ENCODE data around the gene CERS6.
"Not testable (repeated sequence)": the region's sequence is repeated elsewhere in the genome, so short reads cannot be mapped to it uniquely, and the experiment has no call there.

CERS6 gene

DNA sequence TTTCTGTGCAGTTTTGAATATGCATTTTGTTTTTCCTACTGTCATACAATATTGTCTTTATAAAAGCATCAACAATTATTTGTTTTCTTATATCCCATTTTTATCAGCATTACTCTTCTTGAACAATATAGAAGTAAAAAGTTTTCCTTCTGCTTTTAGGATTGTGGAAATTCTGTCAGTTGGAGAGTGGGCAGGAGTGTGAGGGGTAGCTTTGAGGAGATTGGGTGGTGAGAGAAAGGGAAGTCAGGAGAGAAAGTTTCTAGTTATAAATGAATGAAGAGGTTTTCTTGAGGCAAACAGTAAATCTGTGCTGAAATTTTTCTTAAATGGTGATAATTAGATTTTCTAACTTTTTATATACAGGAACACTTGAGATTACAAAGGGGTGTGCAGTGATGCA lies 194.7 kb downstream of the CERS6 start:
- DNase-seq, result no peak

DNA sequence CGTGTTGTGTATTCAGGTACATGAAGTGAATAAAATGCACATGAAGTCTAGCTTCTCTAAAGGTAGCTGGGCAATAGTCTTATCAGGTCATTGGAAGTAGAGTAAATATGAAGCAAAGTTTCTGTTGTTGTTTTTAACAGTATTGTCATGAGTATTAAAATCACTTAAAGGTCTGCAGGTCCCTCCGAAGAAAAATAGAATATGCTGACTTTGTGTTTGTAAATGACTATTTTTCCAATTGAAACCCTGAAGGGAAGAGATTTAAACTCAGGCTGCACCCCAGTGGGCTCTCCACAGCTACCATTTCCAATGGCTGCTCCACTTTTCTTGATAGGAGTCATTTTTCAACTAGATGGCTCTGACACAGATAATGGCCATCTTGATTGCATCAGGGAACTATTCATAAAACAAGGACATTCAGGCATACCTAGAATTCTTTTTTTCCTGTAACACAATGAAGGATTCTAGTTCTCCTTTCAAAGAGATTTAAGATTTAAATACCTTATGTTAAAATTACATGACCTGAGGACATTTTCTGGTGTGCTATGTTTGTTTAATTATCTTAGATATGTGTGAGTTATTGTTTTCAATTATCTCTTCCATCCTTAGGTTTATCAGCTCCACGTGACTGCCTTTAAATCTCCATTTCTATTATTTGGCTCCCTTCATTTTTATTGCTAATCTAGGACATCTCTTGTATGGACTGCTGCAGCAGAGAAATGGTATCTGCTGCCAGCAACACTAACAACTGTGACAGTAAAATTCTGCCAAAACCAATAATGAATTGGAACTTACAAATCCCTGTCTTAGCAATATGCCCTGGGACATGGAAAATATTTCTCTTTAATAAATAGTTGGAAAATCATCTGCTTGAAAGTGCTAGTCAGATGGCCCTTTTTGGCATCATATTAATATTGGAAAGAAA lies 197.2 kb downstream of the CERS6 start:
- DNase-seq, result no peak

DNA sequence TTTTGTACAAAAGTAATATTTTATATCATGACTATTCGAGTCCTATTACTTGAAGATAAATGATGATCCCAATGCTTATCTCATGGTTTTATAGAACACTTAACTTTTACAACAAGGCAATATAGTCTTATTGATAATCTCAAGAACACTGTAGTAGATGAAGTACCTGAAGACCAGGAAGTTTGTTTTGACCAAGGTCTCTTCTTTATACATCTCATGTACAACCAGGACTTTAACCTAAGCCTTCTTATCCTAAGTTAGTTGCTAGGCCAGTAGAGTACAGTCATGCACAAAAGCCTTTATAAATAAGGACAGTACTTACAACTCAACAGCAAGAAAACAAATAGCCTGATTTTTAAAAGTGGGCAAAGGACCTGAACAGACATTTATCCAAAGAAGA lies 198.6 kb downstream of the CERS6 start:
- DNase-seq, result no peak

DNA sequence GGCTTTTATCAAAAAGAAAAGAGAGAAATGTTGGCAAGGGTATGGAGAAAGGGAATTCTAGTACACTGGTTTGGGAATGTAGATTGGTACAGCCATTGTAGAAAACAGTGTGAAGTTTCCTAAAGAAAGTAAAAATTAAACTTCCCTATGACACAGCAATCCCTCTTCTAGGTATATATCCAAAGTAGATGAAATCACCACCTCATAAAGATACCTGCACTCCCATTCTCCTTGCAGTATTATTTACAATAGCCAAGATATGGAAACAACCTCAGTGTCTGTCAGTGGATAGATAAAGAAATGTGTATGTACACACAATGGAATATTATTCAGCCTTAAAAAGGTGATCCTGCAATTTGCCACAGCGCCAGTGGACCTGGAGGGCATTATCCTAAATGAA lies 199.1 kb downstream of the CERS6 start:
- no peak for DNase-seq

DNA sequence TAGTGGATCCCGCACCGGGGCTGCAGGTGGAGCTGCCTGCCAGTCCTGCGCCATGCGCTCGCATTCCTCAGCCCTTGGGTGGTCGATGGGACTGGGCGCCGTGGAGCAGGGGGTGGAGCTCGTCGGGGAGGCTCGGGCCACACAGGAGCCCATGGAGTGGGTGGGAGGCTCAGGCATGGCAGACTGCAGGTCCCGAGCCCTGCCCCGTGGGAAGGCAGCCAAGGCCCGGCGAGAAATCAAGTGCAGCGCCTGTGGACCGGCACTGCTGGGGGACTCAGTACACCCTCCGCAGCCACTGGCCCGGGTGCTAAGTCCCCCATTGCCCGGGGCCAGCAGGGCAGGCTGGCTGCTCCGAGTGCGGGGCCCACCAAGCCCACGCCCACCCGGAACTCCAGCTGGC lies 201.3 kb downstream of the CERS6 start:
- DNase-seq, result not testable (repeated sequence)

DNA sequence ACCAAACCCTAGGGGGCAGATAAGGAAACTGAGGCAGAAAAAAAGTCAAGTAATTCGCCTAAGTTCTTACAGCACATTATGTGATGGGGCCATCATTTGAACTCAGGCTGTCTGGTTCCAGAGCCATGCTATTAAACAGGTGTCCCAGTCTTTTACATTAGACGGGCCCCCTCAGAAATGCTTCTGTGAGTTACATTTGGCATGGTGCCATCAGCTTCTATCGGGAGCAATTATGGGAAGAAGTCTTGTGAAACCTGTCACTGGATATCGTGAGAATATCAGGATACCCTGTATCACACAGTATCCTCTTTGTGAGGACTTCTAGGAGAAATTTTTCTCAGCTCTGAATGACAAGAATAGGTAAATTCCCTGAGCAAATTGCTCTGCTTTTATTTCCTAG lies 202.6 kb downstream of the CERS6 start:
- DNase-seq, result no peak

DNA sequence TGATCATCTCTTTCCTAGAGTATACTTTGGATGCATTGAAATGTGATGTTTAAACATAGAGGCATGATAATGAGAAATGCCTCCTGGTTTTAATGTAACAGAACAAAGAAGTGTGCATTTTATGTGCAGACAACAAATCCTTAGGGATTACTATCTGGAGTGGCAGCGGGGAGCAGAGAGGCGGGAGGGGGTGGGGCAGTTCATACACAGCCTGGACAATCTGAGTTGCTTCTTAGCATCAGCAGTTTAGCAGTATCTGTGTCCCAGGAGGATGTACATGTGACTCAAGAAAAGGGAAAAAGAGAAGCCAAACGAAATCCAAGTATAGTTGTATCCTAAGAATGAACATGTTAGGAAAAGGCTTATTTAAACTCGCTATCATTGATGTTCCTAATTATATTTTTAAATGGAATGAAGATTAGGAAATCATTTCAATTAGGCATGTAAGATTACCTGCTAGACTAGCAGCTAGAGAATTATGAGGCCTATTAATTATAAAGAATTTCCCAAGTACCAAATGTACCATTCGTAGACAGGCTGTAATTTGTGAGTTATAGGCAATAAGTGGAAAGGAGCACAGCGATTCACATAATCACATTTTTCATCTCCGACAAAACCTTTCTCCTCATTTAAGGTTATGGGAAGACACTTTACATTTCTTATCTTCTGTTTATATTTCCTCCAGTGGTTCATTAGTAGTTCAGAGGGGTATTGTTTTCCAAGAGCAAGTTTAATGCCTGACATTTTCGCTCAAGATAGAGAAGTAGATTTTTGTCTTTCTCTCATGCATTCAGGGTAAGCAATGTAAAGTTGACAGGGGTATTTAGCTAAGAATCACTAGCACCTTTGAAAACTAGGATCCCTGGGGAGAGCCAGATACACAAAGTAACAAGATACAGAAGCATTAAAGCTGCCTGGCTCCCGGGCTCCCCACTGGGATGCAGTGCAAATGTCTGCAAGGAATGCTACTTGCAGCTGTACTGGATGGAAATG lies 205.1 kb downstream of the CERS6 start:
- no peak for DNase-seq

DNA sequence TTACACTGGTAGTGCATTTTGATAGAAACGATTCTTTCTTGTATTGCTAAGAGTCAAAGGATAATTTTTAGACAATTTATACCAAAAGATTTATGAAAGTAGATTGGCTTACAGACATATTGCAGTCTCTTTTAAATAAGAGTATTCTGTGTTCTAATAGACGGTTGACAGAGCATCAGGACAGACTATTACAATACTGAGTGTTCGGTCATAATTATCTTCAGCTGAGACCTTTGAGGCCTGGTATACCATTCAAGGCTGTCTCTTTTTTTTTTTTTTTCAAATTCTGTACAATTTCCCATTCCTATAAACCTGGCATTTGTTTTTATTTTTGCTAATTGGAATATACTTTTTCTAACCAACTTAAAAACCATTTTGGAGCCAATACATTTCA lies 205.8 kb downstream of the CERS6 start:
- DNase-seq, result no peak

DNA sequence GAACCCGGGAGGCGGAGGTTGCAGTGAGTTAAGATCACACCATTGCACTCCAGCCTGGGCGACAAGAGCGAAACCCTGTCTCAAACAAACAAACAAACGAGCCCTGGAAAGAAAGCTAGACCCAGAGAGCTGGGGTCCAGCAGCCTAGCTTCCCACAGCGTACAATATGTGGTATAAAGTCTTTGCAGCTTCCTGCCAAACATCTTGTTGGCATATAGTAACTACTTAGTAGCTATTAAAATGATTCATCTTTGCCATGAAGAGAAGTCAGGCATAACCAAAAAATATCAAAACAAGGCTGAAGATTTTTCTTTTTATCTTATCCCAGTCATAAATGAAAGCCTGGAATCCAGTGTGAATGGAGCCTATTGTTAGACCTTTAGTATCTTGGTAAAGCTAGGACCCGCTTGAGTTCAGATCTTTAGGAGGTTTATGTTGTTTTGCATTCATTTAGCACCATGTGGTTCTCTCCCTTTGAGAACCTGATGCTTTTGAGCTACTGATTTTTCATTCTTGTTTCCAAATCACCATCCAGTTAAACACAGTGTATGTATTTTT lies 206.7 kb downstream of the CERS6 start:
- no peak for DNase-seq

DNA sequence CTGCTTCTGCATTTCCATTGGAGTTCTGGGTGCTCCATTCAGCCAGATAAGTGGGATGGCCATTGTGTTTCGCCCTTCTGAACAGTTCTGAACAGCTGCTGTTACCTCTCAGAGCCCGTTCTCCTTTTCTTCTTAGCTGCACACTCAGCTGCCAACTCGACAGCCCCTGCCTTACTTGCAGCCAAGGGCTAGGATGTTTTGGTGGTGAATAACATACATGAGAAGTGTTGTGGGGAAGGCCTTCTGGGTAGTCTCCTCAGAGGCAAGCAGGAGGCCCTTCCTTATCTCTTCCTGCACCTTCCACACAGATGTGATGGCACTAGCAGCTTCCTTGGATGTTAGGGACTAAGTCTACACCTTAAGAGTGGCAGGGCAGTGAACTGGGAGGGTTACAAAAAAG lies 207.9 kb downstream of the CERS6 start:
- DNase-seq, result no peak

DNA sequence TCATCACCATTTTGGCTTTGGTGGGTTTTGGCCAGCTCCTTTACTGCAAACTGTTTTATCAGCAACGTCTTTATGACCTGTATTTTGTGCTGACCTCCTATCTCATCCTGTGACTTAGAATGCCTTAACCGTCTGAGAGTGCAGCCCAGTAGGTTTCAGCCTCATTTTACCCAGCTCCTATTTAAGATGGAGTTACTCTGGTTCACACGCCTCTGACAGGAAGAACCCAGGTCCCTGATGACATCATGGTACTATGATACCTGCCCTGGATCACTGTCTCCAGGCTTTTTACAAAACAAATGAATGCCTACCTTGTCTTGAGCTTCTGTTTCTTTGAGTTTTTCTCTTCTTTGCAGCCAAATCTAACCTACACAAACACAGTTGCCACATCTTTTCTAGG lies 208.6 kb downstream of the CERS6 start:
- DNase-seq, result not testable (repeated sequence)

DNA sequence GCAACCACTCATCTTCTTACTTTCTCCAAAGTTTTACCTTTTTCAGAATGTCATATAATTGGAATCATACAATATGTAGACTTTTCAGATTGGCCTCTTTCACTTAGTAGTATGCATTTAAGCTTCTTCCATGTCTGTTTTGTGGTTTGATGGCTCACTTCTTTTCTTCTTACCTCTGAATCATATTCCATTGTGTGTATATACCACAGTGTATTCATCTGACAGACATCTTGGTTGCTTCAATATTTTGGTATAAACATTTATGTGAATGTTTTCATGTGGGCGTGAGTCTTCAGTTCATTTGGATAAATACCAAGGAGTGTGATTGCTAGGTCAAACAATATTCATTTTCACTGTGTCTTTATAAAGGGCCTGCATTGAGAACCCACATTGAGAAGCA lies 210.3 kb downstream of the CERS6 start:
- no peak for DNase-seq

DNA sequence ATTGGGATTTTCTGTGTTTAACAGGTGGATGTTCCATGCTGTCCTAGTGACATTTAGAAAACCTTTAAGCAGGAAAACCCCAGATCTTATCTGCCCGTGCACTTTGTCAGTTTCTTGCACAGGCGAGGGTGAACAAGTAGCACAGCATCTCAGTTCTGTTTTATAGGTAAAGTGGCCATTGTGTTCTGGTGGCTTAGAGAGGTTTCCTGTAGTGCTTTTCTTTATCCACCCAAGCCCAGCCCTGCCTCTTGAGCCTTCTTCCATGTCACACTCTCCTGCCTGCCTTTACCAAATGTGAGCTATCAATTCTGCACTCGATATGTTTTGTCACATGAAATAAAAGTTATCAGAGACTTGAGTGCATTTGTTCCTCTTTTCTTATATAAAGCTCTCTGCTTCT lies 211.1 kb downstream of the CERS6 start:
- DNase-seq, result no peak

DNA sequence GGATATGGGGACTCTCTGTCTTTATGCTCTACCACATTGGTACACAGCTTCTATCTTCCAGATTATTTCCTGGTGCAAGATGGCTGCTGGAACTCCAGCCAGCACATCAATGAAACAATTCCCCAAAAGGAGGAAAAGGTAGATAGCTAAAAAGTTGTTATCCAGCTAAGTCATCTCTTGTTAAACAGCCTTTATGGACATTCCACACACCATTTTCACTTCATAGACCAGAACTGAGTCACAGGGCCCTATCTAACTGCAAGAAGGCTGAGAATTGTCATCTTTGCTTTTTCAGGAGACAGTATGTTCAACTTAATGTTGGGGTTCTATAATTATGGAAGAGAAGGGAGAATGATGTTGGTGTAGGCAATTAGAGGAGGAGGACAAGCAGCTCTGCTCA lies 213.1 kb downstream of the CERS6 start:
- no peak for DNase-seq

DNA sequence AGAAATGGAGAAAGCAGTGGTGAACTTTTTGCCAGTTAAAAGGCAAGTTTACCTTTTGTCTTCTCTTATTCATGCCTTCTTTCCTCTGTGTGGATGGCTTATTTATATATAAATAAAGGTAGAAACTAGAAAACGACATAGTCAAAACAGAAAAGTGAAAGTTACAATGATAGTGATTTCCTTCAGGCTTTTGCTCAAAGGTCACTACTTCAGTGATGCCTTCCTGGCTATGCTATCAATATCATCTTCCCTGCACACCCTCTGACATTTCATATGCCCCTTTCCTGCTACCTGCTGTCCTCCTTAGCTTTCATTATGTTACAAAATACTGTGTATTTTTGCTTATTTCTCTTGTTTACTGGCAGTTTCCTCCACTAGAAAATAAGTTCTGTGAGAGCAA lies 214.4 kb downstream of the CERS6 start:
- no peak for DNase-seq

DNA sequence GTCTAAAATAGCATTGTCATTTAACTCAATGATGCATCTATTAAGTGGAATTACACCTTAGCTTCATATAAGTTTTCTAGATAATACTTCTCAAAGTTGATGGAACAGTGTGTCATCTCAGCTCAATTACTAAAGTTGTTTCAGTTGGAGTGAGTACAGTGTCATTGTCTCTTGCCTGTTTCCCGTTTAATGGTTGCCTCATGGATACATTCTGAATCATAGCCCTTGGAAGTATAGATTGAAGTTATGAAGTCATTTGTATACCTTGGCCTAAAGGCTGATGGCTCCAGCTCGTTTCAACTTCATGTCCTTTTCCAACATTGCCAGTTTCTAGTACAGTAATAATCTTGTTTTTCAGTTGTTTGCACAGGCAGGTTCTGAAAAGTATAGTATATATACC lies 215.9 kb downstream of the CERS6 start:
- no peak for DNase-seq

DNA sequence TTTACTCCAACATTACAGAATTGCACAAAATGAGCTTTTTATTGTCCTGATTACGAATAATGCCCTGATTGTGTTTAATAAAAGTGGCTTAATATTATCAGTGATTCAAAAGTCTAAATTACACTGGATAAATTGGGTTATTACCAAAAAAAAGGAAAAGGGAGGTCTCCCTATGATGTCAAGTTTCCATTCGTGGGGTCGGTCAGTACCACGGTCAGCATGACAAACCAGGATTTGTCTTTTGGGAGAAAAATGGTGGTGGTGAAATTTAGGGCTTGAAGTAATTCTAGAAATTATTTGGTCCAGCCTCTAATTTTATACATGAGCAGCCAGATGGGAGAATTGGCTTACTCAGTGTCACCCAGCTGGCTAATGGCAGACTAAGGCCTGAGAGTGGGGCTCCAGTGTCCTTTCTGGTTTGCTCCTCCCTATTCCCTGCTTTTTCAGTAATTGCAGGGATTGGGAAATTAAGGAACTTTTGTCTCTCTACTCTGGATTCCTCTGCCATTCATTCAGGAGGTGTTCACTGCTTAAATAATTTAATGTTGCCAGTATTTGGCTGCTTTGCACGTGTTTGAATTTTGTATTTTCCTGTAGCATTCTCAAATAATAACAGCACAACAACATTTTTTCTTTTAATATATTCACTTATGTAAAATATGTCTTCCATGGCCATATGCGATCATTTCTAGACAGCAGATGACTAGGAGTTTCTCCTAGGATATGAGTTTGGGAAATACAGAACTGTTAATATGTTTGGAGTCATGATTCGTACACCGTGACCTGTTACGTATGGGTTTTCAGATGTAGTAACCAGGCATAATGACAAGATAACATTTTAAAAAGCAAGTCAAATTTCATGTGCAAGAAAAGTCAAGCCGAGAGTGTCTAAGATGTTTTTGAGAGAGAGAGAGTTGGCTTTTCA lies 217.5 kb downstream of the CERS6 start:
- no peak for DNase-seq

DNA sequence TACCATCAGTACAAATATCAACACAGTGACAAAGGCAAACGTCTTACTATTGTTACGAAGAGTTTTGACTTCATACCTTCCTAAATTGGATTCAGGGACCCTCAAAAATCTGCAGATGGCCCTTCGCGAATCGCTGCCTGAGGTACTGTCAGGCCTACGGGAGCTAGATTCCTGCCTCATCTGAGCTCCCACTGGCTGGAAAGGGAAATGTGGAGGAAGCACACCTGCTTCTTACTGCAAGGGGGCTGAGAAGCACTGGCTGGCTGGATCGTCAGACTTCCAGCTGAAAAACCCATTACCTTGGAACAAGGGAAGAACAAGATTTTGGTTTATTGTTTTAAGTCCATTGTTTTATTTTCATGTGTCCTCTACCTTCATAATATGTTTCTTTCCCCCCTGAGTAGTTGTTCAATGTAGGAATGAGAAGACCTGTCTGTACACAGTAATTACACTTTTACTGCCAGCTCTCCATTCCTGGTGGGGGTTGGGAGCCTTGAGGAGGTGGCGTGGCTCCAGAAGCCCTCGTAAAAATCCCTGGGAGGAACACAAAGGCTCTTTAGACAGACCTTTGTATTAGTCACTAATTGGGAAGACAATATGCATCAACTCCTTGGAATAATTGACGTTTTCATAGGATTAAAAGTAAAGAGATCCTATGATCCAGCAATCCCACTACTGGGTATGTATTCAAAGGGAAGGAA lies 222.2 kb downstream of the CERS6 start:
- DNase-seq, result no peak

DNA sequence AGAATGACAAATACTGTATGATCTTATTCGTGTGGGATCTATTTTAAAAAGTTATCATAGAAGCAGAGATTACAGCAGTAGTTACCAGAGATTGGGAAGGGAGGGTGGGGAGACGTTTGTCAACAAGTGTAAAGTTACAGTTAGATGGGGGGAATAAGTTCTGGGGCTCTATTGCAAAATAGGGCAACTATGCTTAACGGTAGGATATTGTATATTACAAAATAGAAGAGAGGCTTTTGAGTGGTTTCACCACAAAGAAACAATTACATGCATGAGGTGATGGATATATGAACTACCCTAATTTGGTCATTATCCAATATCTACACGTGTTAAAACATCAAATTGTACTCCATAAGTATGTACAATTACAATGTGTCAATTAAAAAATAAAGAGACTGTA lies 223.0 kb downstream of the CERS6 start:
- DNase-seq, result no peak

DNA sequence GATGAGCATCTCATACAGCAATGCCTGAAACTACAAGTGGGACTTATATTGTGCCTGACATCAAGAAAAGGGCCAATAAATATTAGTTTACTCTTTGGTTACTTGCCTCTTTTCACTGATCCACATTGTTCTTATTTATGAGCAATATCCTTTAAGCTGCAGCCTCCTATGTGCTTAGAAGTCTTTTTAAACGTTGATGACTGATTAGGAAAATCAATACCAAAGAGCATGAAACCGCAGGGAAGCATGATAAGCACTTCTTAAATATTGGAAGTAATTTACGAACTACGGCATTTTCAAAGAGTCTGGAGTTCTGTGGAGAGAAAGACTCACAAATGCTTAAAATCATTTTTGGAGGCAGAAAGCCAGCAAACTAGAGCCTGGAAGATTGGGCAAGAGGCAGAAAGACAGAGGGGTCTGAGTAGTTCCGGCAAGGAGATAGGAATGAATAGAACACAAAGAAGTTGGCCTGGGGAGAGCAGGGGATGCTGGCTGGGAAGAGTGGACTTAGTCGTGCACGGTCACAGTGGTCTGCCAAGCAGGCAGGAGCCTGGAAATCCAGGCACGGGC lies 223.8 kb downstream of the CERS6 start:
- no peak for DNase-seq

DNA sequence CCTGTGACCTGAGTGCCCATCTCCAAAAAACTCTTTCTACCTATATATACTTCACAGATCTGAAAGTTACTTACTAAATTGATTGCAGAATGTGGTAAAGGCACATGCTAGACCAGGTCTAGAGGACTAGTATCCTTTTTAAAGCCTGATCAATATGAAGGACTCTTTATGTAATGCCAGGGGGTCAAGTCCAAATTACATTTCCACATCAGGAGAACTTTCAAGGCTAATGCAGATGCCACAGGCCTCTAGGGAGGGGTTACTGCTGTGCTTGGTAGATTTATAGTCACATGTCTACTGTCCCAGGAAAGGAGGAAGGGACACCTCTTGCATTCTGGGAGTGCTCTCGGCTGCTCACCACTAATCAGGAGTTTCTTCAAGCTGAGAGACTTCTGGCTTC lies 227.9 kb downstream of the CERS6 start:
- DNase-seq, result no peak

Data from CD4-positive, alpha-beta T cell treated with Interferon gamma for 1 hour (primary cell).